Neural progenitor cell (in vitro differentiated cells): ENCODE results near the gene RELT.

Experiments
- CTCF ChIP-seq: fragments of 200-600 bp; sonication (generic); IDR thresholded peaks from 2 replicates; pipeline ENCODE4 v1.5.1; 2017; ENCODE audit warnings: antibody characterized with exemption, mild to moderate bottlenecking
- EZH2 ChIP-seq: fragments of 200-600 bp; sonication (generic); IDR thresholded peaks from 2 replicates; pipeline ENCODE4 v1.6.1; 2017; ENCODE audit warnings: antibody characterized with exemption, mild to moderate bottlenecking, moderate library complexity
- EZH2phosphoT487 ChIP-seq: fragments of 200-600 bp; sonication (generic); IDR thresholded peaks from 2 replicates; pipeline ENCODE4 v1.6.1; 2017; ENCODE audit warnings: antibody characterized with exemption

GRCh38 chr11:73412308-73412707, 36.1 kb downstream of the RELT start:
- TF ChIP-seq CTCF: no peak
- no peak for TF ChIP-seq EZH2
- TF ChIP-seq EZH2phosphoT487: no peak
